LHCN-M2 (cell line): ENCODE data around the gene GPI. TPM values are rescaled to one million over a fixed set of nuclear protein-coding genes. Genes with fewer than 3 reads are reported as not detected.

Source experiments
- DNase-seq: peaks from one replicate; pipeline ENCODE4 v3.0.0-alpha.2; 2012; ENCODE audit warnings: low read depth
- total RNA-seq: library from RNA; depleted of rRNA; stranded (reverse); fragments of >200 nt; gene quantifications from 2 replicates; pipeline ENCODE4 v1.2.3, GENCODE V29; 2014

Gene GPI
- total RNA-seq, 1 experiment from 2014 or later: 186 TPM

DNA sequence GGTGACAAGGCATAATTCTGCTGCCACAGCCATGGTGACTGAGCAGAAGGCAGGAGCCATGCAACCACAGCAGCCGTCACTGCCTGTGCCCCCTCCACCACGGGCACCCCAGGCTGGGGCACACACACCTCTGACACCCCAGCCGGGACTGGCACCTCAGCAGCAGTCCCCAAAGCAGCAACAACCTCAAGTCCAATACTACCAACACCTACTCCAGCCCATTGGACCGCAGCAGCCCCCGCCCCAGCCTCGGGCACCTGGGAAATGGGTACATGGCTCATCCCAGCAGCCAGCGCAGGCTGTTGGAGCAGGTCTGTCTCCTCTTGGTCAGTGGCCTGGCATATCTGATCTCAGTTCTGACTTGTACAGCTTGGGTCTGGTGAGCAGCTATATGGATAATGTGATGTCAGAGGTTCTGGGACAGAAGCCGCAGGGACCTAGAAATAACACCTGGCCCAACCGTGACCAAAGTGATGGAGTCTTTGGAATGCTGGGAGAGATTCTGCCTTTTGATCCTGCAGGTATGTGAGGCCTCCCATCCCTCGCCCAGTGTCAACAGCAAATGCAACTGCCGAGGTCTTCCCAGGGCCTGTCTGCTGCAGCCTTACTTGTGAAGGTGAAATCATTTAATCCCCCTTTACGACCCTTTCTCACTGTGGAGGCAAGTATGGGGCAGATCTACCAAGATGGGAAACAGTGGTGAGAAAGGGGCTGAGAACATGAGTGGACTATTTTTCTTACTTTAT, 22.9 kb upstream of the GPI start:
- DNase-seq: no peak

DNA sequence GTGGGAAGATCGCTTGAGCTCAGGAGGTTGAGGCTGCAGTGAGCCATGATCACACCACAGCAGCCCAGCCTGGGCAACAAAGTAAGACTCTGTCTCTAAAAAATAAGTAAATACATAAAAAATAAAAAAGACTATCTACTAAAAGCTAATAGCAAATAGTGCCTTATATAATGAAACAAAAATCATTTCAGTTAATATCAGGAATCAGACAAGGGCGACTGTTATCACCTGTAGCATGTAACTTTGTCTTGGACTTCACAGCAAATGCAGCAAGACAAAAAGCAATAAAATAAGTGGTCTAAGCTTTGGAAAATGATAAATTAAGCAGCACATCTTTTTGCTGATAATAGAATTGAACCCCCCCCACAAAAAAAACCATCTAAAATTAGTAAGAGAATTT, 21.2 kb upstream of the GPI start:
- DNase-seq: no peak

DNA sequence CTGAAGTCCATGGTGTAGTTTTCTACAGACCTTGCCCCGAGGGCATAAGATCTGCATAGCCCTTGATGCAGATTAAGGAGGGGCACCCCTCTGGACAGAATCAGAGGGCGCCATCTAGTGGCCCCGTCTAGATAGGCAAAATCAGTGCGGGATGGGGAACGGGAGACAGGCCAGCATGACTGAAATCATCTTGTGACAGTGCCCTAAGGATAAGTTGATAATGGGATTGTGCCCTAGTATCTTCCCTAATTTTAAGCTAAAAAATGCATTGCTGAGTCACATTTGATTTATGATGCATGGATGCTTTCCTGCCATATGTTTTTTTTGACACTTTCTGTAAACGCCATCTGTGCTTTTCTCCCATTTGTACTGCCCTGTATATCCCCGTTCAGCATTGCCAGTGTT, 19.0 kb upstream of the GPI start:
- DNase-seq: peak; percentile 62

DNA sequence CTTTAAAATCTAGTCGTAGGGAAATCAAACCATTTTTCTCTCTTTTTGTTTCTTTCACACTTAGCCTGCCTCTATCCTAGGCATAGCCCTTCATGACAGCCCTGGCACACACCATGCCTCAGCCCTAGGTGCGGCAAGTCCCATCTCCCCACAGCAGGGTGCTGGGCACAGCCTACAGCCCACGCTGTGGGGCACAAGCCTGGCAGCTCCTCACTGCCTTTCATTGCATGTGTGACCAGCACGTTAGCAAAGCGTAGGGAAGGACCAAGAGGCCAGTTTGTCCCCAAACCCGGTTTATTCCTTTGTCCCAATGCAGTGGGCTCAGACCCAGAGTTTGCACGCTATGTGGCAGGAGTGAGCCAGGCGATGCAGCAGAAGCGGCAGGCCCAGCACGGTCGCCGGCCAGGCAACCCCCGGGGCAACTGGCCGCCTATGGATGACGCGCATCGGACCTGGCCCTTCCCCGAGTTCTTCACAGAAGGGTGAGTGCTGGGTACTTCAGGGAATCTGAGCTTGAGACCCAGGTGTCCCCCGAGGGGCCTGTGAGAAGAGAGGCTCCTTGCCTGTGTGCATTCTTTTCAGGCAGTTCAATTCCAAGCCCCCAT, 17.3 kb upstream of the GPI start:
- no peak for DNase-seq

DNA sequence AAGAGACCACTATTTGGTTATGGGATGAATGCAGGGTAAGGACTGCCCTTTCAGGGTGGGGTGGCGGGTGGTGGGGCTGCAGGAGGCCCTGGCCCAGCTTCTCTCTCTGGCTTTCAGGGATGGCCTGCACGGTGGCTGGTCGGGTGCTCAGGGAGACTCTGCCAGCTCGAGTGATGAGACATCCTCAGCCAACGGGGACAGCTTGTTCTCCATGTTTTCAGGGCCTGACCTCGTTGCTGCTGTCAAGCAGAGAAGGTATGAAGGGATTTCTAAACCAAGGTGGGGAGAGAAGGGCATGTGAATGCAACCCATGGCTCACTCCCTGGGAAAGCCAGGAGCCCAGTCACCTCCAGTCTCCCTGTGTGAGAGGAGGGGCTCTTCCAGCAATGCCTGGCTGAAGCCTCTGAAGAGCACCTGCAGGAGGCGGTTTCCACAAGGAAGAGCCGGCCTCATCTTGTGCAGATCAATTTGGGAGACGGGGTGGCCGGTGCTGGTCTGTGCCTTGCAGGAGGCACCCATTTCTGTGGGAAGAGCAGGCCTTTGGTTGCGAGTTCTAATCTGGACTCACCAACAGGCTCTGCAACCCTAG, 16.0 kb upstream of the GPI start:
- DNase-seq: no peak

DNA sequence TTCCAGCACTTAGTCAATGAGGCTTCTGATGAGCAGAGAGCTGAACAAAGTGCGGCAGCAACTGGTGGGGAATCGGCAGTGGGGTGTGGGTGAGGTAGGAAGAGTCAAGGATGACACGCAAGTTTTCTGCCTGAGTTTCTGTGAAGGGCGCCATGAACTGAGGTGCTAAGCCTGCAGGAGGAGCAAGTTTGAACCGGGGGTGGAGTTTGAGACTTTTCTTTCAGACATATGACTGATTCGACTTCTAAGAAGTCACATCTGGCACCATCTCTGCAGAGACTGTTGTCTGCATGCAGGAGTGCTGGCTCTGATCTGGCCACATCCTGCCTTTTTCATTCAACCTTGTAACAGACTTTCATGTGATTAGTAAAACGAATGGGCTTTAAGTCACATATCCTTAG, 14.8 kb upstream of the GPI start:
- no peak for DNase-seq

DNA sequence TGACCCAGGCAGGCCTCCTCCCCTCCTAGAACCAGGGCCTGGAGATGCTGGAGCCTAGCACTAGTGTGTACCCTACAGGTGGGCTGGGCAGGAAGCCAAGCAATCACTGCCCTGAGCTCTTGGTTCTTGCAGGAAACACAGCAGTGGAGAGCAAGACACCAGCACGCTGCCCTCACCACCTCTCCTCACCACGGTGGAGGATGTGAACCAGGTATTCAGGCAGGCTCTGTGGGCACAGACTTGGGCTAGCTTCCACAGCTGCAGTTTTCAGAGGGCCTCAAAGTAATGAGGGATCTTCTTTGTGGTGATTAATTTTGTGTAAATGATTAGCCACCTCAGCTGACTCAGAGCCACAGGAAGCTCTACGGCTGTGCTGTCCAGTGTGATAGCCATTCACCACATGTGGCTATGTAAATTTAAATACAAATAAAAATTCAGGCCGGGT, 13.6 kb upstream of the GPI start:
- no peak for DNase-seq

DNA sequence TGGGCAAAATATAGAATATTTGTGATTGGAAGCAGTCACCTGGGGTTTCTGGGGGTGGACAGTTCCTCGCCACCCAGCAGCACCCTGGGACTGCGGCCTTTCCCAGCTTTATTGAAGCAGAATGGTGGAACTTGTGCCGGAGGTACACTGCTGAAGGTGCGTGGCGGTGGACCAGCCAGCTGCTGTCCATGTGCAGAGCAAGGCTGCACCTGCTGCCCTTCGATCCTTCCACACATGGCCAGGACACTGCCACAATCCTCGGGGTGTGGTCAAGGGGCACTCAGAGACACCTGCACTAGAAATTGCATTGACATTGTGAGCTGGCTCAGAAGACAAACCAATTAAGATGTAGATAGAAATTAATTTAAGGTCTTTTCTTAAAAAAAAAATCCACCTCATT, 11.4 kb upstream of the GPI start:
- DNase-seq: no peak

DNA sequence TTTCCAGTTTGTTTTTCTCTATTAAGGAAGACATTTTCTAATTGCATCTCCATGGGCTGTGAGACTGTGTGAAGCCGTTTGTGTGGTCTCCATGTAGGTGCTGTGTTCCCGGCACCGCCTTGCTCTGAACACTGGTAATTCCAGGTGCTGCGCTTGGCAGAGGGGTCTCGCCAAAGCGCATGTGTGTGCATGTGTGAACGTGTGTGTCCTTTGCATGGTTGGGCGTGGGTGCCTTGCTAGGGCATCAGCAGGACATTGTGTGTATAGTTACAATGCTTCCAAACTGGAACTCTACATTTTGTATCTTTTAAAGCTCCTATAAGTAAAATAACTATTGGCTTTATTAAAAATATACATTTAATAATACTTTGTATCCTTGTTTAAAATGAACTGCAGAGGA, 9.8 kb upstream of the GPI start:
- no peak for DNase-seq

DNA sequence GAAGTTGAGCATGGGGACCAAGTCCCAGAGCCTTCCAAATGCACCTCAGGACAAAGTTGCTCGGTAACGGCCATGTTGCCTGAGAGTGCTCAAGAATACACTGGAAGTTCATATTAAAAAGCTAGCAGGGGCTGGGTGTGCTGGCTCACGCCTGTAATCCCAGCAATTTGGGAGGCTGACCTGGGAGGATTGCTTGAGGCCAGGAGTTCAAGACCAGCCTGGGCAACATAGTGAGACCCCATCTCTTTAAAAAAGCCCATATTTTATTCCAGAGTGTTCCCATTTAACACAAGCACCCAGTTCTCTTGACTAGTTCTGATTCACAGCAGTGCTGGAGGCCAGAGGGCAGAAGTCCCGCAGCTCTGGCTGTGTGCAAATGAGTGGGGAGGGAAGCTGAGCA, 8.1 kb upstream of the GPI start:
- DNase-seq: no peak

DNA sequence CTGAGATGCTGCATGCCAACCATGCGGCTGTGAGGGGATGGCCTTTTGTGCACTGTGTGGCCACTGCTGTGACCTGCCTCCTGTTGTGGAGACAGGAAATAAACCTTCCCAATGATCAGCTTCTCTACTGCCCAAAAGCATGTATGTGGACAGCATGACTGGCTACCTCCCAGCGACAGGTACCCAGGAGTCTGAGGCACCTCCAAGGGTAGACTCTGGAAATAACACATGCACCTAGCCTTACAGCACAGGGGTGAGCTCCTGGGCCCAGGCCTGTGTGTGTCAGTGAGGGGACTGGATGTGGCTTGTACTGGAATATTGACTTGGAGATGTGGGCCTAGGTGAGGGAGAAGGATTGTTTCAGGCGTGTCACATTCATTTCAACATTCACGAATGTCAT, 7.6 kb upstream of the GPI start:
- no peak for DNase-seq

DNA sequence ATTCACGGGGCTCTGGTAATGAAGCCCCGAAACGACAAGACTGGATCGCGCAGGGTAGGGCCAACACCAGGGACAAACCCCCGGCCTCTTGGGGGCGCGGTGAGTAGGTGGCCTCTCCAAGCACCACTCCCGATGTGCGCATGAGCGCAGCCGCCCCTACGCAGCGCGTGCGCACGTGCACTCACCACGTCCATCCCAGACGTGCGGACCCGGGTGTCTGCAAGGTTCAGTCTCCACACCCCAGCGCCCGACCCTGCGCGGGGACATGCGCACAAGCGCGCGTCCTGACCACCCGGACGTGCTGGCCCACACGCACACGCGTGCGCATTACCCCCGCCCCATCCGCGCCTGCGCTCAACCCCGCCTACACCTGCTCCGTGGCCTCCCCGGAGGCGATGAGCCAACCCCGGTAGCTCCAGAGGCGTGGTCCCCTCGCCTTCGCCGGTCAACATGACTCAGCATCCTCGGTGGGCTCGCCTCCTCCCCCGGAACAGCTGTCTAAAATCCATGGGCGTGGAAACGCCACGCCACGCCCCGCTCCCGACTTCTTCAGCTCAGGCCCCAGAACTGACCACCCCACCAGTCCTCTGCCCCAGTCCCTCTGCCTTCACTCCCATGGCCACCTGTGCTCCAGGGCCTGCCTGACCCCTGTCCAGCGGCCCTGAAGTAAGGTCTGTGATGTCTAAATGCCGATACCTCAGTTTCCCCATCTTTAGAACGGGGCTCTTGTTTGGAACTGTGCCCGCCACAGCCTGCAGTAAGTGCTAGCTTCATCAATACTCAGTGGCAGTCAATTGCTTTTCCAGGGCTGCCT, 5.6 kb upstream of the GPI start:
- DNase-seq: peak; percentile 96

DNA sequence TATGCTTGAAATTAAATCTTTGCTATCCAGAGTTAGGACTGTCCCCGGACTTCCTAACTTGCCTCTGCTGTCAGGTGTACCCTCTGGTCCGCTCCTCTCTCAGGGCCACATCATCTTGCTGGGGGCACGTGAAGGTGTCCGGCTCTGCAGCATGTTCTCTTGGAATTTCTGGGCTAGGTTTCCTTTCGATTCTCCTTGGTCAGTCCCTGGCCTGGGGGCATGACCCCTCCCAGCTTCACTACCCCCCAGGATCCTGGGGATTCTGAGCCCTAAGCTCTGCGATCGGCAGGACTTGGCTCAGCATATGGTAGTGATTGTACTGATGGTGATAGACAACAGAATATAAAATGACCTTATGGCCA, 5.1 kb upstream of the GPI start:
- no peak for DNase-seq

DNA sequence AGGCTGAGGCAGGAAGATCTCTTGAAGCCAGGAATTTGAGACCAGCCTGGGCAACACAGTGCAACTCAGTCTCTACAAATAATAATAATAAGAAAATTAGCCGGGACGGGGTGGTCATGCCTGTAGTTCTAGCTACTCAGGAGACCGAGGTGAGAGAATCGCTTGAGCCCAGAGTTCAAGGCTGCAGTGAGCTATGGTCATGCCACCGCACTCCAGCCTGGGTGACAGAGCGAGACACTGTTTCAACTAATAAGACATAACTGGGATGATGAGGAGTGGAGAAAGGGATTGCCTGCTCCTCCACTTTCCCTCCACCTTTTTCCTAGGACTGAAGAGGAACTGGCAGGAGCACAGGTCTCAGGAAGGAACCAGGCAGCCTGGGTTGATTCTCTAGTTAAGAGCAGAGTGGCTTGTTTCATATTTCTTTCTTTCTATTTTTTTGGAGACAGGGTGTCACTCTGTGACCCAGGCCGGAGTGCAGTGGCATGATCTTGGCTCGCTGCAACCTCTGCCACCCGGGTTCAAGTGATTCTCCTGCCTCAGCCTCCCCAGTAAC, 4.6 kb upstream of the GPI start:
- no peak for DNase-seq

DNA sequence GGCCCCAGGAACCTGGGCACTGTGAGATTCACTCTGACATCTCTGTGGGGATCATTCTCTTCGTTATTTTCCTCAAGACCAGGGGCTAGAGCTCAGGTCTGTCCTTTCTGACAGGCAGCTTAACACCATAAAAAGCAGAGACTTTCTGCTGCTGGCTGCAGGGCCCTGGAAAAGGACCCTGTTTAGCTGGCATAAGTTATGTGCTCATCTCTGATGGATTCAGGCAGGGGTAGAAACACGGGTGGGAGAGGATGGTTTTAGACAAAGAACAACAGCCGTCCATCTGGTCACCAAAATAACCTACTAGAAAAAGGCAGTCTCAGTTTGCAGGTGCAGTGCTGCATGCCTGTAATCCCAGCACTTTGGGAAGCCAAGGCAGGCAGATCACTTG, 2.3 kb upstream of the GPI start:
- DNase-seq: no peak

DNA sequence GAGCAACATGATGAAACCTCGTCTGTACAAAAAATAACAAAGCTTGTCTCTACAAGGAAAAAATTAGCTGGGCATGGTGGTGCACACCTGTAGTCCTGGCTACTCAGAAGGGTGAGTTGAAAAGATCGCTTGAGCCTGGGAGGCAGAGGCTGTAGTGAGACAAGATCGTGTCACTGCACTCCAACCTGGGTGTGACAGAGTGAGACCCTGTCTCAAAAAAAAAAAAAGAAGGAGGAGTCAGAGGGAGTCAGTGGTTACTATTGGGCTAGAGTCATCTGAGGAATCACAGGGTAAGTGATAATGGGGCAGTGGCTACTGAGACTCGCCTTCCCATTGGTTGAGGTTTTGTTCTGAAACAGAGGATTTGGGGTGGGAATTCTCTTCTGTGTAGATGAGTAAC, 1.9 kb upstream of the GPI start:
- no peak for DNase-seq

DNA sequence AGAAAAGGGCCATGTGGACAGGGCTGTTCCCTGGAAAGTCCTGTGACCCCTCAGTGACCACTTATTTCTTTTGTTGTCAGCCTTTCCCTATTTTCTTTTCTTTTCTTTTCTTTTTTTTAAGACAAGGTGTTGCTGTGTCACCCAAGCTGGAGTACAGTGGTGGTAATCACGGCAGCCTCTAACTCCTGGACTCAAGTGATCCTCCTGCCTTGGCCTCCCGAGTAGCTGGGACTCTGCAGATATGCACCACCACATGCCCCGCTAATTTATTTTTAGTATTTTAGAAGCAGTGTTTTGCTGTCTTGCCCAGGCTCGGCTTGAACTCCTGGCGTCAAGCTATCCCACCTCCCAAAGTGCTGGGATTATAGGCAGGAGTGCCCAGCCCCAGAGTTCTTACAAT, 1.1 kb upstream of the GPI start:
- no peak for DNase-seq

DNA sequence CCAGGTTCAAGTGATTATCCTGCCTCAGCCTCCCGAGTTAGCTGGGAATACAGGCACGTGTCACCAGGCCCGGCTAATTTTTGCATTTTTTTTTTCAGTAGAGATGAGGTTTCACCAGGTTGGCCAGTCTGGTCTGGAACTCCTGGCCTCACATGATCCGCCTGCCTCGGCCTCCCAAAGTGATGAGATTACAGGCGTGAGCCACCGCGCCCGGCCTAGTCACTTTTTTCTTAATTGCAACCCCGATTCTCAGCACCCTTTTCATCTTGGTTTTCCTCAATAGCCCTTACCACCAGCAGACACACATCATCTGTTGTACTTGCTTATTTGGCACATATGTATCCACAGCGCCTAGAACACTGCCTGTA, 550 bp upstream of the GPI start:
- no peak for DNase-seq

DNA sequence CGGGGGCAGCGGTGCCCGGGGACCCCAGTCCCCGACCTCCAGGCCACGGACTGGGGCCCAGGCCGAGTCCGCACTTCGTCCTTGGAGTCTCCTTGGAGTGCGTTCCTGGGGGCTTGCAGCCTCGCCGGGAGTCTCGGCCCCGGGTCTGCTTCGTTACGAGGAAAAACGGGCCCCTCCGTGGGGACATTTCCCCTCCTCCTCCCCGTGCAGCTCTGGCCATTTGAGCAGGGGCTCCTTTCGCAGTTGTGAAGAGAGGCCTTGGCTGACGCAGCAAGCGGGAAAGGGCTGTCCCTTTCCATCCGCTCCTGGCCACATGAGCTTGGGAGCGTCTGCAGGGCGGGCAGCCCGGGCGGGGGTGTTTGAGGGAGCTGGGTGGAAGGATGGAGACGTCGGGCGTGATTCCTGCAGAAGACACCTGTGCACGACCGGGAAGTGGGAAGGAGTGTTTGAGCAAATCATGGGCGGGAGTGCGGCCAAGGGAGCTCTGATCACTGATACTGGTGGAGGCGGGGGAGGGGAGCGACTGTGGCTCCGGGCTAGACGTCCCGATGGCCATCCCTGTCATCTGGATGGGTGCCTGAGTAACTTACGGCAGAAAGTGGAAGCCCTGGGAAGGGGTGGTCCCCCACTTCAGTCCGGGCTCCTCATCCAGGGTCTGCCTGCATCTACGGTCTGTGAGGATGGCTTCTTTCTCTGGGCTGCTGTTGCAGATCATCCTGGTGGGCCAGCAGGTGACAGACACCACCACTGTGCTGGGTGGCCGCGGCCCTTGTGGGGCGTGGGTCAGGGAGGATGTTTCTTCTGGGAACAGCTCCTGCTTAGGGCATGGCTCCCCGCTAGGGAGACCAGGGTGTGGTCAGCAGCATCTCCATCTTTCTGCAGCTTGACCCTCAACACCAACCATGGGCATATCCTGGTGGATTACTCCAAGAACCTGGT, 736 bp downstream of the GPI start:
- no peak for DNase-seq

DNA sequence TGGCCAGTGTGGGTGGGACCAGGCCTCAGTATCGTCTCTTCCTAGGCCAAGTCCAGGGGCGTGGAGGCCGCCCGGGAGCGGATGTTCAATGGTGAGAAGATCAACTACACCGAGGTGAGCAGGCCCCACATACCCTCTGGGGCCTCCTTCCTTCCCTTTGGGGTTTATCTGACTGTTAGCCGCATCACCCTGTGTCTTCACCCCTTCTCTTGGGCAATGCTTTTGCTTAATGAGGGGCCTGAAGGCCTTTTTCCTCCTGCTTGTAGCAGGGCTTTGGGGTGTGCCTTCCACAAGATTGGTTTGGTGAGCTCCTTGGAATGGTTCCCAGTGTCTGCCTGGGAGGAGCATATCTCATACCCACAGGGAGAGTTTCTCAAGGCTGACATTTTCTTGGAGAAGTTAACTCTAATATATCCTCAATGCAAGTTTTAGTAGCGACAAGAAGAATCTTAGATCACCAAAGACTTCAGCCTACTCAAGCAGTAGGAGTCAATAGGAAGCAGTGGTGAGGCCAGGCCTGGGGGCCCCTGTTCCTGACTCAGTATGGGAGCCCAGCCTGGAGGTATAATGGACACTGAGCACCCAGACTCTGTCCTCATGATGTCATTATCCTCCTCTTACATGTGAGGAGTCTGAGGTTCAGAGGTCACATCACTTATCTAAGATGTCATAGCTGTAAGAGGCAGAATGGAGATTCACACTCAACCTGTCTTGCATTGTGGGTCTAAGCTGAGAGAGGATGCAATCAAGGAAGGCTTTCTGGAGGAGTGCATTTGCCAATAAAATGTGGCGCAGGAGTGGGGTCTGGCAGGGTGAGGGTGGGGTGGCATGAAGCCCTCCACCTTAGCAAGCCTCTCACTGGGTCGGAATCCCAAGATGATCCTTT, 2.0 kb downstream of the GPI start:
- no peak for DNase-seq
